Transverse colon (tissue), 4 donors: Measurements from ENCODE around the gene FAM131B. TPM values are rescaled to one million over a fixed set of nuclear protein-coding genes. Genes with fewer than 3 reads are reported as not detected.
"Not testable (repeated sequence)": the region's sequence is repeated elsewhere in the genome, so short reads cannot be mapped to it uniquely, and the experiment has no call there.

Experiments used
- DNase-seq: peaks from one replicate; pipeline ENCODE4 v3.0.0-alpha.2; 2019
- H3K27ac ChIP-seq, 4 donors: fragments of 200-600 bp; sonication (generic); 2 replicates each; pipeline ENCODE4 v1.5.1; 2016 to 2018; ENCODE audit warnings: inconsistent platforms in 4 of 4
- H3K27me3 ChIP-seq: fragments of 200-600 bp; sonication (generic); 2 replicates; pipeline ENCODE4 v1.5.1; 2017; ENCODE audit warnings: inconsistent platforms
- H3K36me3 ChIP-seq, 4 donors: fragments of 200-600 bp; sonication (generic); 2 replicates each; pipeline ENCODE4 v1.5.1; 2017 to 2019; ENCODE audit warnings: inconsistent platforms in 4 of 4
- H3K4me1 ChIP-seq, 4 donors: fragments of 200-600 bp; sonication (generic); 2 replicates each; pipeline ENCODE4 v1.5.1; 2017 to 2020; ENCODE audit warnings: inconsistent platforms in 4 of 4
- H3K4me3 ChIP-seq, 4 donors: fragments of 200-600 bp; sonication (generic); 1 replicate in 1 of 4; 2 replicates in 3 of 4; pipeline versions ENCODE4 v1.5.1 to v1.6.1; 2017 to 2019; ENCODE audit warnings: inconsistent platforms in 4 of 4
- H3K9me3 ChIP-seq, 2 donors: fragments of 200-600 bp; sonication (generic); 2 replicates each; pipeline ENCODE4 v1.5.1; 2017 to 2019; ENCODE audit warnings: inconsistent platforms in 2 of 2
- EP300 ChIP-seq: sonication (generic); formaldehyde crosslinking; IDR thresholded peaks from one replicate; pipeline ENCODE4 v1.6.1; 2017; ENCODE audit warnings: antibody characterized with exemption, low read depth
- POLR2A ChIP-seq: fragments of 450-650 bp; IDR thresholded peaks from one replicate; pipeline ENCODE4 v1.6.1; 2016; ENCODE audit warnings: antibody characterized with exemption, mild to moderate bottlenecking, moderate library complexity
- POLR2AphosphoS5 ChIP-seq, 3 donors: sonication (generic); formaldehyde crosslinking; IDR thresholded peaks; one replicate each; pipeline ENCODE4 v1.6.1; 2016; ENCODE audit warnings: antibody characterized with exemption in 3 of 3
- WGBS, 2 donors: methylation state at CpG; one replicate each; pipeline ENCODE4 v1.1.5; 2018; ENCODE audit warnings: low coverage in 1 of 2; 5-methylcytosine and 5-hydroxymethylcytosine counted together
- in situ Hi-C, 4 donors: fragments of 200-750 bp; cut with MboI; loops; one replicate each; pipeline versions ENCODE4 v1.15.0 to v1.15.1; 2017; ENCODE audit warnings: low sequenced_read_pairs in 3 of 4, low pct_ligation_motif_present in 1 of 4, low pct_unique_long_range_greater_than_20kb in 1 of 4
- intact Hi-C: fragments of 100-400 bp; cut with DNase I; formaldehyde crosslinking; loops from one replicate; pipeline ENCODE4 v1.15.1; 2023; ENCODE audit warnings: low total_unique reads
- total RNA-seq, 4 donors: library from RNA; depleted of rRNA; stranded (reverse); fragments of >200 nt; gene quantifications; one replicate each; pipeline ENCODE4 v1.1.0, GENCODE V29; 2016
- TF ChIP-seq, protein P1 (sequence below), 5 experiments: fragments of 200-600 bp in 3 of 5; fragments of 450-650 bp in 2 of 5; sonication (generic) in 3 of 5; IDR thresholded peaks; 1 replicate in 2 of 5; 2 replicates in 3 of 5; pipeline ENCODE4 v1.5.1; 2016 to 2017; ENCODE audit warnings: antibody characterized with exemption in 5 of 5, inconsistent platforms in 3 of 5, mild to moderate bottlenecking in 2 of 5, moderate library complexity in 1 of 5

FAM131B gene
- total RNA-seq, 4 donors from 2014 or later: 2.2 to 33.4 (median 4.7) TPM

DNA sequence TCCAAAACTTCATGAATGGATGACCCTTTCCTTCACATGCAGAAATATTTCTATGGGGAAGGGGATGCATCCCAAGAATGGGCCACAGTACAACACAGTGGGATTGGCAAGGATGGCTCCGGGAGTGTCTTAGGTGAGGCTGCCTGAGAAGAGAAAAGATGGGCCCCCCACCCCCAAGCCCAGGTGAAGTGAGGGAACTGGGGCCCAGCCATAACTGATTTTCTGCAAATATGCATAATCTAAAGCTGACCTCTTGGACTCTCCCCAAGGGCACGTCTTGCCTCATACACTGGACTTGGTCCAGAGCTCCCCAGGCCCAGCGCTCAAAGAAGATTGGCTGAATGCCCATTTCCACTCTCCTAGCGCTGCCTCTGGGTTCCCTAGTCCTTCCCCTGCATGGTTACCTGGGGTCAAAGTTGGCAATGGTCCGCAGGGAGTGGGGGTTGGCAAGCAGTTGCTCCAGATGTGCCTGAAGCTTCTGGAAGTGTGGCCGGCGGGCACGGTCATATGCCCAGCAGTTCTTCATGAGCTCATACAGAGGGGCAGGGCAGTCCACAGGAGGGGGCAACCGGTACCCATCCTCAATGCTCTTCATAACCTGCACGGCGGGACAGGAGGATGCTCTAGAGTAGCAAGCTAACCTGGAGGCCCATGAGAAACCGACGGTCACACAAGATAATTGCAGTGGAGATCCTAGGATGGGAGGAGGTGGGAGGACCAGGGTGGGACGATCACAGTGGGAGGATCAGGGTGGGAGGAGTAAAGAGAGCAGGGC is 30.9 kb upstream of the FAM131B start:
- TF ChIP-seq, protein P1, sequence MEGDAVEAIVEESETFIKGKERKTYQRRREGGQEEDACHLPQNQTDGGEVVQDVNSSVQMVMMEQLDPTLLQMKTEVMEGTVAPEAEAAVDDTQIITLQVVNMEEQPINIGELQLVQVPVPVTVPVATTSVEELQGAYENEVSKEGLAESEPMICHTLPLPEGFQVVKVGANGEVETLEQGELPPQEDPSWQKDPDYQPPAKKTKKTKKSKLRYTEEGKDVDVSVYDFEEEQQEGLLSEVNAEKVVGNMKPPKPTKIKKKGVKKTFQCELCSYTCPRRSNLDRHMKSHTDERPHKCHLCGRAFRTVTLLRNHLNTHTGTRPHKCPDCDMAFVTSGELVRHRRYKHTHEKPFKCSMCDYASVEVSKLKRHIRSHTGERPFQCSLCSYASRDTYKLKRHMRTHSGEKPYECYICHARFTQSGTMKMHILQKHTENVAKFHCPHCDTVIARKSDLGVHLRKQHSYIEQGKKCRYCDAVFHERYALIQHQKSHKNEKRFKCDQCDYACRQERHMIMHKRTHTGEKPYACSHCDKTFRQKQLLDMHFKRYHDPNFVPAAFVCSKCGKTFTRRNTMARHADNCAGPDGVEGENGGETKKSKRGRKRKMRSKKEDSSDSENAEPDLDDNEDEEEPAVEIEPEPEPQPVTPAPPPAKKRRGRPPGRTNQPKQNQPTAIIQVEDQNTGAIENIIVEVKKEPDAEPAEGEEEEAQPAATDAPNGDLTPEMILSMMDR (IDR thresholded peaks at IDR 0.05): no peak
- no peak for TF ChIP-seq EP300
- TF ChIP-seq POLR2AphosphoS5 (IDR thresholded peaks at IDR 0.05): no peak
- TF ChIP-seq POLR2A: no peak
- H3K9me3 ChIP-seq: no peaks in the 10 kb centered on the region
- intact Hi-C loops (no loop called here), in situ Hi-C loops (no loop called here)
- peaks cover 10 to 32% (median 24%) of the 10 kb centered on the region in 4 donors for H3K4me1 ChIP-seq
- H3K4me3 ChIP-seq: no peak overlapping the region
- no peaks in the 10 kb centered on the region for H3K27me3 ChIP-seq
- peaks cover 0 to 2% (median 0%) of the 10 kb centered on the region in 4 donors for H3K36me3 ChIP-seq
- peak overlapping the region in 2 of 4 donors; percentile 93 to 99 for H3K27ac ChIP-seq
- DNase-seq: no peak
- 84 to 90% methylated on average over 7 to 14 of the region's 14 CpGs for WGBS, 2 donors

DNA sequence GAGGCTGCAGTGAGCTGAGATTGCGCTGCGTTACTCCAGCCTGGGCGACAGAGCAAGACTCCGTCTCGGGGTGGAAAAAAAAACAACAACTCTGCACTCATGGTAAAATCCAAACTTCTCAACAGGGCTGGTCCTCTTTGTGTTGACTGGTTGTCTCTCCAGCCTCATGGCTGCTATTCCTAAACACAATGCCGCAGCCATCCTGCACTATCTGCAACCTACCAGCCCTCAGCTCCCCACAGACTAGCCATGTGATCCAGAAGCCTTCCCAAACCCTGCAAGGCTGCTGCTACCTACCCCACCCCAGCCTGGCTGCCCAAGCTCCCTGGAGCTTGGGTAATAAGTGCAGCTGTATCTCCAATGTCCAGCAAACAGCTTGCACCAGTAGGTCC is 30.4 kb upstream of the FAM131B start:
- Histone ChIP-seq H3K27ac (peak overlapping the region; percentile 73 to 99 (median 86)), H3K4me1 (peaks cover 10 to 33% (median 24%) of the 10 kb centered on the region in 4 donors)
- in situ Hi-C loops: no loop called here

GRCh38 chr7:143392427-143392826 is 29.9 kb upstream of the FAM131B start:
- Histone ChIP-seq H3K27ac (peak overlapping the region; percentile 73 to 99 (median 86)), H3K4me1 (peaks cover 10 to 35% (median 26%) of the 10 kb centered on the region in 4 donors)
- in situ Hi-C loops, intact Hi-C loops, H3K27me3 ChIP-seq, H3K4me3 ChIP-seq, H3K9me3 ChIP-seq, DNase-seq, H3K36me3 ChIP-seq: not testable (repeated sequence)
- 80 to 88% methylated on average over 2 to 8 of the region's 8 CpGs for WGBS, 2 donors

More for the DNA sequence above, 30.4 kb upstream of the FAM131B start:
- peaks cover 0 to 6% (median 0%) of the 10 kb centered on the region in 4 donors for H3K36me3 ChIP-seq
- H3K4me3 ChIP-seq: no peak overlapping the region
- 92% methylated on average over 6 of the region's 6 CpGs; no CpG with 5 or more reads in 1 of the 2 donors for WGBS, 2 donors
- intact Hi-C loops: no loop called here
- no peaks in the 10 kb centered on the region for H3K9me3 ChIP-seq
- no peak for DNase-seq
- H3K27me3 ChIP-seq: no peaks in the 10 kb centered on the region
- TF ChIP-seq, protein P1 (IDR thresholded peaks at IDR 0.05): no peak
- TF ChIP-seq POLR2AphosphoS5 (IDR thresholded peaks at IDR 0.05): no peak
- no peak for TF ChIP-seq POLR2A
- TF ChIP-seq EP300: no peak

DNA sequence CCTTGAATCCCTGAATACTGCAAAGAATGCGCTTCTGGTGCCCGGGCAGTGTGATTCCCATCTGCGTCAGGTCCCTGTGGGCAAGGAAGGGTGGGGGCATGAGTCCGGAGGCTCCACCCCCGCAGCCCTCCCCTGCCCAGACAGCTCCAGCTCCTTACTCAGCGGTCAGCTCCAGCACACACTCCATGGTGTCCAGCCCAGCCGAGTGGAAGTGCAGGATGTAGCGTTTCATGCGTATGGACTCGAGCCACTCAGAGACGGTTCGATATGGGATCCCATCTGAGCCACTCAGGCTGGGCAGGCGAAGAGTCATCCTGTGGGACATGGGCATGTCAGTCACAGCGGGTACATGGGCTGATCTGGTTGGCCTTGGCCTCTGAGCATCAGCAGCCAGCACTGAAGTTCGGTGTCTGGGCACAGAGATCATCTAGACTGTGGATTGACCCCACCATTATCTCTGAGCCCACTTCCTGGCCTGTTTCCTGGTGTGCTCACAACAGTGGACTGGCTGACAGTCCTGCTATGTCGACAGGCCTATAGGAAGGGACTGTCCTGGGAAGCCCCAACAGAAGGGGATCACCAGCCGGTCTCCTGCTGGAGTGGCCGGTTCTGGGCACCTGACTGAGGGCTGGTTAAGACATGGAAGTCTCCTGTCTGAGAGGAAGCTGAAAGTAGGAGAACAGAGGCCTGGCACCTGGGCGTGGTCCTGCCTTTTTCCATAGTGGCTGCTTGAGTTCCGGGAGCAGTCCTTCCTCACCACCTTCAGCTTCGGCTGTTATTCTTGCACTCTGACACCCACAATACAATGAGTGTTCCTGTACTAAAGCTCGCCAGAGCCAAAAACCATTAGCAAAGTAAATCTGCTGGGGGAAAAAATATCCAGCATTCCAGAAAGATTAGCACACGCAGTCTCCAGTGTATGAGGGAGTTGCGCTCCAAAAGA is 29.2 kb upstream of the FAM131B start:
- WGBS, 2 donors: 0 to 52% methylated on average over 1 to 22 of the region's 24 CpGs
- TF ChIP-seq POLR2A: peak; percentile 22
- TF ChIP-seq POLR2AphosphoS5 (IDR thresholded peaks at IDR 0.05): peak; percentile 36 to 64 (median 60)
- no peak for TF ChIP-seq EP300
- TF ChIP-seq, protein P1 (IDR thresholded peaks at IDR 0.05): no peak
- H3K9me3 ChIP-seq: no peaks in the 10 kb centered on the region
- H3K4me3 ChIP-seq: no peak overlapping the region
- intact Hi-C loops (no loop called here), in situ Hi-C loops (no loop called here)
- H3K27me3 ChIP-seq: no peaks in the 10 kb centered on the region
- peak; percentile 57 for DNase-seq
- H3K4me1 ChIP-seq: peaks cover 10 to 41% (median 30%) of the 10 kb centered on the region in 4 donors
- H3K36me3 ChIP-seq: peaks cover 0 to 6% (median 0%) of the 10 kb centered on the region in 4 donors
- H3K27ac ChIP-seq: peak overlapping the region; percentile 73 to 99 (median 86)
